NT2/D1 (cell line): Measurements from ENCODE around the gene HSD17B1.

ENCODE experiments used
- DNase-seq: peaks from one replicate; pipeline ENCODE4 v3.0.0-alpha.2; 2011; ENCODE audit warnings: low read depth, low spot score
- H3K27me3 ChIP-seq: 2 replicates; pipeline ENCODE4 v1.6.0; 2011; ENCODE audit warnings: mild to moderate bottlenecking; ENCODE audit not compliant: insufficient read length, insufficient read depth
- H3K36me3 ChIP-seq: 2 replicates; pipeline ENCODE4 v1.6.1; 2011; ENCODE audit warnings: mild to moderate bottlenecking, low read length, mixed read lengths; ENCODE audit not compliant: insufficient read depth, insufficient read length
- H3K4me1 ChIP-seq: 2 replicates; pipeline ENCODE4 v1.5.1; 2011; ENCODE audit not compliant: insufficient read depth, insufficient read length
- H3K4me3 ChIP-seq: 2 replicates; pipeline ENCODE4 v1.5.1; 2011; ENCODE audit warnings: low read depth; ENCODE audit not compliant: insufficient read length
- H3K9ac ChIP-seq: 2 replicates; pipeline ENCODE4 v1.6.0; 2011; ENCODE audit warnings: low read depth; ENCODE audit not compliant: insufficient read length
- H3K9me3 ChIP-seq: 2 replicates; pipeline ENCODE4 v1.5.1; 2011; ENCODE audit warnings: mild to moderate bottlenecking, low read length; ENCODE audit not compliant: insufficient read depth
- SUZ12 ChIP-seq: IDR thresholded peaks from 2 replicates; pipeline ENCODE4 v1.6.1; 2011; ENCODE audit not compliant: insufficient read length, insufficient read depth; ENCODE audit errors: extremely low read depth
- YY1 ChIP-seq: IDR thresholded peaks from 2 replicates; pipeline ENCODE4 v1.6.1; 2011; ENCODE audit not compliant: insufficient read length, insufficient read depth
- ZNF274 ChIP-seq: IDR thresholded peaks from 2 replicates; pipeline ENCODE4 v1.6.1; 2011; ENCODE audit warnings: mild to moderate bottlenecking, low read depth, low read length

Gene HSD17B1

GRCh38 chr17:42586514-42587230 lies 33.9 kb downstream of the HSD17B1 start:
- TF ChIP-seq YY1 (no peak), SUZ12 (no peak), ZNF274 (no peak)
- no peak overlapping the region for H3K4me3 ChIP-seq
- H3K27me3 ChIP-seq = no peaks in the 10 kb centered on the region
- H3K9ac ChIP-seq = no peak overlapping the region
- no peaks in the 10 kb centered on the region for H3K9me3 ChIP-seq
- peaks cover 84% of the 10 kb centered on the region for H3K36me3 ChIP-seq
- H3K4me1 ChIP-seq = no peaks in the 10 kb centered on the region
- no peak for DNase-seq

GRCh38 chr17:42590886-42591285 lies 38.2 kb downstream of the HSD17B1 start:
- H3K9ac ChIP-seq = no peak overlapping the region
- no peaks in the 10 kb centered on the region for H3K9me3 ChIP-seq
- H3K27me3 ChIP-seq = no peaks in the 10 kb centered on the region
- DNase-seq = no peak
- no peak overlapping the region for H3K4me3 ChIP-seq
- H3K36me3 ChIP-seq = peaks cover 47% of the 10 kb centered on the region
- no peaks in the 10 kb centered on the region for H3K4me1 ChIP-seq
- TF ChIP-seq YY1 = no peak
- TF ChIP-seq ZNF274 = no peak
- no peak for TF ChIP-seq SUZ12

- no peak for DNase-seq
- Histone ChIP-seq H3K27me3 (no peaks in the 10 kb centered on the region), H3K4me1 (no peaks in the 10 kb centered on the region), H3K4me3 (no peak overlapping the region), H3K9me3 (no peaks in the 10 kb centered on the region), H3K36me3 (peaks cover 42% of the 10 kb centered on the region), H3K9ac (no peak overlapping the region)
- no peak for TF ChIP-seq SUZ12
- TF ChIP-seq YY1 = no peak
- no peak for TF ChIP-seq ZNF274
Observed at GRCh38 chr17:42591411-42591810, 38.7 kb downstream of the HSD17B1 start.

- no peak for DNase-seq
- H3K9ac ChIP-seq = no peak overlapping the region
- H3K9me3 ChIP-seq = no peaks in the 10 kb centered on the region
- H3K4me3 ChIP-seq = no peak overlapping the region
- H3K36me3 ChIP-seq = peaks cover 4% of the 10 kb centered on the region
- TF ChIP-seq YY1 (no peak), SUZ12 (no peak), ZNF274 (no peak)
- H3K27me3 ChIP-seq = no peaks in the 10 kb centered on the region
- H3K4me1 ChIP-seq = no peaks in the 10 kb centered on the region
Observed at GRCh38 chr17:42596386-42596785, 43.7 kb downstream of the HSD17B1 start.

GRCh38 chr17:42598905-42599304 lies 46.2 kb downstream of the HSD17B1 start:
- H3K9ac ChIP-seq = no peak overlapping the region
- no peaks in the 10 kb centered on the region for H3K27me3 ChIP-seq
- no peak for DNase-seq
- peaks cover 3% of the 10 kb centered on the region for H3K36me3 ChIP-seq
- no peaks in the 10 kb centered on the region for H3K9me3 ChIP-seq
- H3K4me3 ChIP-seq = no peak overlapping the region
- TF ChIP-seq YY1 = no peak
- TF ChIP-seq SUZ12 = no peak
- no peak for TF ChIP-seq ZNF274
- H3K4me1 ChIP-seq = no peaks in the 10 kb centered on the region

GRCh38 chr17:42603318-42603717 lies 50.6 kb downstream of the HSD17B1 start:
- H3K9me3 ChIP-seq = no peaks in the 10 kb centered on the region
- no peaks in the 10 kb centered on the region for H3K27me3 ChIP-seq
- peaks cover 5% of the 10 kb centered on the region for H3K36me3 ChIP-seq
- DNase-seq = no peak
- H3K9ac ChIP-seq = no peak overlapping the region
- no peak overlapping the region for H3K4me3 ChIP-seq
- H3K4me1 ChIP-seq = no peaks in the 10 kb centered on the region
- TF ChIP-seq ZNF274 (no peak), YY1 (no peak), SUZ12 (no peak)
